ENCODE results near the gene EHD2. TPM values are rescaled to one million over a fixed set of nuclear protein-coding genes. Genes with fewer than 3 reads are reported as not detected.

The EHD2 gene
- polyA plus RNA-seq, 3 donors, result not detected

DNA sequence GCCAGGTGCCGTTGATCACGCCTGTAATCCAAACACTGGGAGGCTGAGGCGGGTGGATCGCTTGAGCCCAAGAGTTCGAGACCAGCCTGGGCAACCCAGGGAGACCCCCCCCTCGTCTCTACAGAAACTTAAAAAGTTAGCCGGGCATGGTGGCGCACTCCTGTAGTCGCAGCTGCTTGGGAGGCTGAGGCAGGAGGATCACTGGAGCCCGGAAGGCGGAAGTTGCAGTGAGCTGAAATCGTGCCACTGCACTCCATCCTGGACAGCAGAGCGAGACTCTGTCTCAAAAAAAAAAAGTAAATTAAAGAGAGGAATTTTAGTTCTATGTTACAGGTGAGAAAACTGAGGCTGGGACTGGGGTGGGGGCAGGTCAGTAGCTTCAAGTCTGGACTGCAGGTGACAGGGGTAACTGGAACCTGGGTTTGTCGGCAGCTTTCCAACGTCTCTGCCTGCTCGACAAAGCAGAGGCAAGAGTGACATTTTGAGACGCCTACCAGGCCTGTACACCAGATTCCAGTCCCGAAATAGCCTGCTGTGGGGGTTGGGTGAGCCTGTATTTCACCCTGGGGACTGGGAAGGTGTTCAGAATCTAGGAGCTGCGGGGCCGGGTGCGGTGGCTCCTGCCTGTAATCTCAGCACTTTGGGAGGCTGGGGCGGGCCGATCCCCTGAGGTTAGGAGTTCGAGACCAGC lies 66.4 kb downstream of the EHD2 start:
- Histone ChIP-seq H3K4me2 (replicated peaks; ENCODE audit: extremely low read depth, low read length, poor library complexity, severe bottlenecking) (peak overlapping the region; percentile 89), H3K27ac (ENCODE audit: low read depth in 1 of 2, low read length in 2 of 2) (no peak overlapping the region), H3K9ac (ENCODE audit: insufficient read depth, low read length, poor library complexity, severe bottlenecking) (peak overlapping the region; percentile 92), H3K9me3 (replicated peaks in 1 of 2; ENCODE audit: control insufficient read depth in 1 of 2, insufficient read depth in 1 of 2, low read length in 2 of 2) (no peaks in the 10 kb centered on the region), H4K20me1 (ENCODE audit: insufficient read depth, low read length) (no peaks in the 10 kb centered on the region), H3K36me3 (replicated peaks in 1 of 2; ENCODE audit: control insufficient read depth in 1 of 2, insufficient read depth in 2 of 2, low read length in 2 of 2) (peaks cover 21 to 37% of the 10 kb centered on the region in 2 donors), H3K79me2 (ENCODE audit: insufficient read depth, low read length) (peaks cover 13% of the 10 kb centered on the region), H3K4me3 (replicated peaks in 1 of 3; ENCODE audit: low read depth in 2 of 3, low read length in 3 of 3) (peak overlapping the region in 2 of 3 experiments; percentile 84 to 95), H3K4me1 (ENCODE audit: control insufficient read depth in 1 of 2, insufficient read depth in 2 of 2, low read length in 2 of 2) (peaks cover 15 to 25% of the 10 kb centered on the region in 2 donors), H3K27me3 (ENCODE audit: control insufficient read depth in 2 of 2, insufficient read depth in 2 of 2, low read length in 2 of 2) (no peaks in the 10 kb centered on the region), H2AFZ (ENCODE audit: insufficient read depth, low read depth, low read length, poor library complexity, severe bottlenecking) (peak overlapping the region; percentile 100)
- TF ChIP-seq, protein P1, sequence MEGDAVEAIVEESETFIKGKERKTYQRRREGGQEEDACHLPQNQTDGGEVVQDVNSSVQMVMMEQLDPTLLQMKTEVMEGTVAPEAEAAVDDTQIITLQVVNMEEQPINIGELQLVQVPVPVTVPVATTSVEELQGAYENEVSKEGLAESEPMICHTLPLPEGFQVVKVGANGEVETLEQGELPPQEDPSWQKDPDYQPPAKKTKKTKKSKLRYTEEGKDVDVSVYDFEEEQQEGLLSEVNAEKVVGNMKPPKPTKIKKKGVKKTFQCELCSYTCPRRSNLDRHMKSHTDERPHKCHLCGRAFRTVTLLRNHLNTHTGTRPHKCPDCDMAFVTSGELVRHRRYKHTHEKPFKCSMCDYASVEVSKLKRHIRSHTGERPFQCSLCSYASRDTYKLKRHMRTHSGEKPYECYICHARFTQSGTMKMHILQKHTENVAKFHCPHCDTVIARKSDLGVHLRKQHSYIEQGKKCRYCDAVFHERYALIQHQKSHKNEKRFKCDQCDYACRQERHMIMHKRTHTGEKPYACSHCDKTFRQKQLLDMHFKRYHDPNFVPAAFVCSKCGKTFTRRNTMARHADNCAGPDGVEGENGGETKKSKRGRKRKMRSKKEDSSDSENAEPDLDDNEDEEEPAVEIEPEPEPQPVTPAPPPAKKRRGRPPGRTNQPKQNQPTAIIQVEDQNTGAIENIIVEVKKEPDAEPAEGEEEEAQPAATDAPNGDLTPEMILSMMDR (IDR thresholded peaks at IDR 0.05), result no peak
- H3K27ac Mint-ChIP-seq, result peak overlapping the region in 1 of 7 donors; percentile 50
- H3K4me3 Mint-ChIP-seq, result peak overlapping the region; percentile 85 to 96
- intact Hi-C loops (cut with micrococcal nuclease), result no loop called here
- WGBS (ENCODE audit: insufficient coverage), result 90% methylated on average over 24 of the region's 24 CpGs
- H3K9me3 Mint-ChIP-seq, result peaks cover 0 to 1% (median 0%) of the 10 kb centered on the region in 7 donors
- H3K4me1 Mint-ChIP-seq, result peaks cover 23% of the 10 kb centered on the region
- peaks cover 0 to 7% (median 2%) of the 10 kb centered on the region in 3 donors for H3K27me3 Mint-ChIP-seq (ENCODE audit: low read depth in 3 of 3)
- no peak for DNase-seq
- H3K36me3 Mint-ChIP-seq, result peaks cover 33 to 37% of the 10 kb centered on the region in 2 donors

DNA sequence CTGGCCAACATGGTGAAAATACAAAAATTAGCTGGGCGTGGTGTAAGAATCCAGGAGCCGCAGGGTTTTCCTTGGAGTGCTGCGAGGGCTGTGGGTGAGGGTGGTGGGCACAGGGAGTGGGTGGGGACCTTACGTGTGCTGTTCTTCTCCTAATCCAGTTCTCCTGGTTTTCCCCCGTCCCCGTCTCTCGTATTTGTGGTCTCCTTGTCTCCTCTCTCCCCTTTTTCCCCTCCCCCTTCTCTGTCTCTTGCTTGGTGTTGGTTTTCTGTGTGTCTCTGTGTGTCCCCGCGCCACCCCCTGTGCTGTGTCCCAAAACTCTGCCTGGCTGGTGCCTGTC lies 67.0 kb downstream of the EHD2 start:
- Histone ChIP-seq H3K79me2 (ENCODE audit: insufficient read depth, low read length) (peaks cover 13% of the 10 kb centered on the region), H3K36me3 (replicated peaks in 1 of 2; ENCODE audit: control insufficient read depth in 1 of 2, insufficient read depth in 2 of 2, low read length in 2 of 2) (peaks cover 22 to 39% of the 10 kb centered on the region in 2 donors), H3K27me3 (ENCODE audit: control insufficient read depth in 2 of 2, insufficient read depth in 2 of 2, low read length in 2 of 2) (no peaks in the 10 kb centered on the region), H2AFZ (ENCODE audit: insufficient read depth, low read depth, low read length, poor library complexity, severe bottlenecking) (no peak overlapping the region), H3K4me3 (replicated peaks in 1 of 3; ENCODE audit: low read depth in 2 of 3, low read length in 3 of 3) (no peak overlapping the region), H4K20me1 (ENCODE audit: insufficient read depth, low read length) (no peaks in the 10 kb centered on the region), H3K9ac (ENCODE audit: insufficient read depth, low read length, poor library complexity, severe bottlenecking) (no peak overlapping the region), H3K4me1 (ENCODE audit: control insufficient read depth in 1 of 2, insufficient read depth in 2 of 2, low read length in 2 of 2) (peaks cover 15 to 25% of the 10 kb centered on the region in 2 donors), H3K4me2 (replicated peaks; ENCODE audit: extremely low read depth, low read length, poor library complexity, severe bottlenecking) (no peak overlapping the region), H3K9me3 (replicated peaks in 1 of 2; ENCODE audit: control insufficient read depth in 1 of 2, insufficient read depth in 1 of 2, low read length in 2 of 2) (no peaks in the 10 kb centered on the region), H3K27ac (ENCODE audit: low read depth in 1 of 2, low read length in 2 of 2) (no peak overlapping the region)
- peaks cover 0 to 7% (median 2%) of the 10 kb centered on the region in 3 donors for H3K27me3 Mint-ChIP-seq (ENCODE audit: low read depth in 3 of 3)
- 100% methylated on average over 3 of the region's 9 CpGs for WGBS (ENCODE audit: insufficient coverage)
- H3K9me3 Mint-ChIP-seq, result peaks cover 0 to 3% (median 0%) of the 10 kb centered on the region in 7 donors
- peaks cover 35 to 42% of the 10 kb centered on the region in 2 donors for H3K36me3 Mint-ChIP-seq
- H3K27ac Mint-ChIP-seq, result peak overlapping the region in 1 of 7 donors; percentile 50
- H3K4me3 Mint-ChIP-seq, result peak overlapping the region in 1 of 2 donors; percentile 6
- intact Hi-C loops (cut with micrococcal nuclease), result no loop called here
- TF ChIP-seq, protein P1 (IDR thresholded peaks at IDR 0.05), result no peak
- peaks cover 23% of the 10 kb centered on the region for H3K4me1 Mint-ChIP-seq
- no peak for DNase-seq
